Karpas-422 (cell line): ENCODE measurements around the gene SLC20A1. TPM values are rescaled to one million over a fixed set of nuclear protein-coding genes. Genes with fewer than 3 reads are reported as not detected.
A peak's percentile ranks its signal among the peaks of the same experiment; 100 is the strongest.

Source experiments
- DNase-seq: peaks from one replicate; pipeline ENCODE4 v3.0.0-alpha.2; 2015
- H2AFZ ChIP-seq: fragments of 200-600 bp; sonication (generic); 2 replicates; pipeline ENCODE4 v1.6.1; 2014; ENCODE audit warnings: antibody characterized with exemption, low read length, mixed read lengths
- H3K27ac ChIP-seq: fragments of 200-600 bp; sonication (generic); 2 replicates; pipeline ENCODE4 v1.5.1; 2014; ENCODE audit warnings: mild to moderate bottlenecking, low read length, moderate library complexity
- H3K27me3 ChIP-seq: fragments of 200-600 bp; sonication (generic); 2 replicates; pipeline ENCODE4 v1.6.1; 2014; ENCODE audit warnings: low read length, mixed read lengths
- H3K36me3 ChIP-seq: fragments of 200-600 bp; sonication (generic); 2 replicates; pipeline ENCODE4 v1.6.1; 2014; ENCODE audit warnings: low read length, mixed read lengths; ENCODE audit not compliant: insufficient read depth
- H3K4me1 ChIP-seq: fragments of 200-600 bp; sonication (generic); 2 replicates; pipeline ENCODE4 v1.6.1; 2014; ENCODE audit warnings: mild to moderate bottlenecking, low read length, mixed read lengths
- H3K4me2 ChIP-seq: fragments of 200-600 bp; sonication (generic); 2 replicates; pipeline ENCODE4 v1.6.1; 2014; ENCODE audit warnings: low read length, low read depth, mild to moderate bottlenecking; ENCODE audit not compliant: poor library complexity, severe bottlenecking
- H3K4me3 ChIP-seq: fragments of 200-600 bp; sonication (generic); 2 replicates; pipeline ENCODE4 v1.5.1; 2014; ENCODE audit warnings: mild to moderate bottlenecking, antibody characterized with exemption, low read length, mixed read lengths
- H3K79me2 ChIP-seq: fragments of 200-600 bp; sonication (generic); 2 replicates; pipeline ENCODE4 v1.6.1; 2014; ENCODE audit warnings: mild to moderate bottlenecking, low read length, mixed read lengths
- H3K9ac ChIP-seq: fragments of 200-600 bp; sonication (generic); 2 replicates; pipeline ENCODE4 v1.6.0; 2014; ENCODE audit warnings: low read length
- H3K9me2 ChIP-seq: fragments of 200-600 bp; sonication (generic), shearing (Covaris generic); replicated peaks from 2 replicates; pipeline ENCODE4 v1.6.0; 2014; ENCODE audit warnings: mild to moderate bottlenecking, low read length, moderate library complexity; ENCODE audit not compliant: insufficient read depth
- H3K9me3 ChIP-seq: fragments of 300-700, 200-600 bp; sonication (generic); 2 replicates; pipeline ENCODE4 v1.6.1; 2014; ENCODE audit warnings: low read length, mixed read lengths
- H4K20me1 ChIP-seq: fragments of 200-600 bp; sonication (generic); 2 replicates; pipeline ENCODE4 v1.6.1; 2014; ENCODE audit warnings: mild to moderate bottlenecking, antibody characterized with exemption, low read length, low read depth; ENCODE audit not compliant: insufficient read depth
- total RNA-seq: library from RNA; depleted of rRNA; stranded (reverse); fragments of >200 nt; shearing (Covaris generic); gene quantifications from 2 replicates; pipeline ENCODE4 v1.2.3, GENCODE V29; 2014; ENCODE audit warnings: low replicate concordance

Gene SLC20A1
- total RNA-seq, 1 experiment from 2014 or later, result 48.4 TPM

DNA sequence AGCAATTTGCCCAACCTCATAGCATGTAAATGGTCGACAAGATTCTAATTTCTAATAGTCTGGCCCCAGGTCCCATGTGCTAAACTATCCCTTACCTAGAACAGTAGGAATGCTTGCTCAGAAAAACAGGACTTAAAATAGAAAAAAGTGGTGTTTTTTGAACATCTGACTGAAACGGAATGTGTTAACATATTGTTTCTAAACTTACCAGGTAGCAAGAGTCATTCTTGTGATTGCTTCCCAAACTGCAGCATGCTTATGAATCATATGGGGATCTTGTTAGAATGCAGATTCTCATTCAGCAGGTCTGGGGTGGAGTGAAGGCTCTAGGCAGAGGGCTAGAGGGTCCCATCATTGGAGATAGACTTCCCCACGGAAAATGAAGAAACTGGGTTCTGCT is 5.8 kb upstream of the SLC20A1 start:
- H3K9ac ChIP-seq, result no peak overlapping the region
- H3K27ac ChIP-seq, result no peak overlapping the region
- peaks cover 12% of the 10 kb centered on the region for H3K4me1 ChIP-seq
- H3K27me3 ChIP-seq, result no peaks in the 10 kb centered on the region
- H3K4me3 ChIP-seq, result no peak overlapping the region
- H2AFZ ChIP-seq, result no peak overlapping the region
- DNase-seq, result no peak
- no peaks in the 10 kb centered on the region for H3K79me2 ChIP-seq
- H3K9me3 ChIP-seq, result no peaks in the 10 kb centered on the region
- H3K9me2 ChIP-seq, result no peaks in the 10 kb centered on the region
- H3K36me3 ChIP-seq, result no peaks in the 10 kb centered on the region
- no peak overlapping the region for H3K4me2 ChIP-seq
- H4K20me1 ChIP-seq, result no peaks in the 10 kb centered on the region

DNA sequence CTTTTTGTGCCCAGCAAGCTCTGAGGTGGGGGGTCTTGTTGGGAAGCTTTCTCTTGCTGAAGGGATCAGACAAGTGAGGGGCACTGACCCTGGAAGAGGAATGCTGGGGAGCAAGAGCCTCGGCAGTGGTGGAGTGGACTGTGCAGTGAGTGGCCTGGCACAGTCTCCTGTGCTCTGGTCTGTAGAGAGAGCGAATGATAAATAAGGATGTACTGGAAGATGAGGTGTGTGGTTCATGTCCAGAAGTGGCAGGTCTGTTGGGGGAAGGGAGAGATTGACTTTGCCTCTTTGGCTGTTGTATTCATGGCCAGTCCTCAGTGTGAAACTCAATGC is 5.3 kb upstream of the SLC20A1 start:
- no peak overlapping the region for H3K4me2 ChIP-seq

DNA sequence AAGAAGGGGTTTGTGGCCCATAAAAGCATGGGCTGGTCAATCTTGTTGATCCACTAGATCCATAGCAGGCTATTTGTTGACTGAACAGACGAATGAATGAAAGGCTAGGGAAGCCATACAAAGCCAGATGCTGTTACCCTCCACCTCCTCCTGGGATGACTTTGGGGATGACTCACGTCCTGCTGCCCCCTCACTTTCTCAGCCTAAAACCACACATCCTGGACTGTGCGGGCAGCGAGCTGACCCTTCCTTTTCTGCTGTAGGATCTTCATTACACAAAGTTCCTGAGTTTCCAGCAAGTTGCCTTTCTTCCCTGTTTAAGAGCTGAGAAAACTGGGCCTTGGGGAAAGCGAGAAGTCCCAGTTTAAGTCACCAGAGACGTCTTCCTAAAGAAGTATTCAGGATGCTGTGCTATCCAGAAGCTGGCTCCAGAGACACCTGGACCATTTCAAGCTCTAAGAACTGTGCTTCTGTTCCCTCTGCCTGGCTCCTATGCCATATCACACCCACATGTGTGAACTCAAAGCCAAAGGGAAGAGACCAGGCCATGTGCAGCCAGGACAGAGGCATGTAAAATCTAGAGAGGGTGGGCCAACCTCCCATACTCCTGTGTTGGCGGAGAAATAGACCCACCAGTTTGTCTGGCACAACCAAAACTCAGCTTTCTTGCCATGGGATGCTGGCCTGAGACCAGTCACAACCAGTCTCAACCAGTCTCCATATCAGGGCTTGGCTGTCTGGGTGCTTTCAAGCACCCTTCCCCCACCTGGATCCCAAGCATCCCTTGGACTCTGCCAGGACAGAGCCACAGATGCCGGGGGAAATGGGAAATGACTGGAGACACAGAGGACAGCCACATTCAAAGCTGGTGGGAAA is 4.7 kb upstream of the SLC20A1 start:
- H3K9ac ChIP-seq, result no peak overlapping the region
- no peak overlapping the region for H3K27ac ChIP-seq
- H3K27me3 ChIP-seq, result no peaks in the 10 kb centered on the region
- H3K36me3 ChIP-seq, result no peaks in the 10 kb centered on the region
- H4K20me1 ChIP-seq, result no peaks in the 10 kb centered on the region
- H3K9me2 ChIP-seq, result no peaks in the 10 kb centered on the region
- no peak overlapping the region for H3K4me2 ChIP-seq
- DNase-seq, result no peak
- no peak overlapping the region for H2AFZ ChIP-seq
- no peaks in the 10 kb centered on the region for H3K9me3 ChIP-seq
- H3K4me1 ChIP-seq, result peaks cover 14% of the 10 kb centered on the region
- no peak overlapping the region for H3K4me3 ChIP-seq
- H3K79me2 ChIP-seq, result peaks cover 3% of the 10 kb centered on the region

More for the DNA sequence above, 5.3 kb upstream of the SLC20A1 start:
- Histone ChIP-seq H4K20me1 (no peaks in the 10 kb centered on the region), H3K27ac (no peak overlapping the region), H3K27me3 (no peaks in the 10 kb centered on the region), H2AFZ (no peak overlapping the region), H3K9me2 (no peaks in the 10 kb centered on the region), H3K9me3 (no peaks in the 10 kb centered on the region), H3K36me3 (no peaks in the 10 kb centered on the region), H3K79me2 (no peaks in the 10 kb centered on the region), H3K9ac (no peak overlapping the region), H3K4me3 (no peak overlapping the region), H3K4me1 (peaks cover 14% of the 10 kb centered on the region)
- no peak for DNase-seq

GRCh38 chr2:112641701-112642100 is 4.0 kb upstream of the SLC20A1 start:
- H3K4me1 ChIP-seq, result peaks cover 14% of the 10 kb centered on the region
- no peak overlapping the region for H2AFZ ChIP-seq
- H3K27ac ChIP-seq, result no peak overlapping the region
- DNase-seq, result no peak
- no peak overlapping the region for H3K4me2 ChIP-seq
- no peak overlapping the region for H3K4me3 ChIP-seq
- no peaks in the 10 kb centered on the region for H4K20me1 ChIP-seq
- no peak overlapping the region for H3K9ac ChIP-seq
- no peaks in the 10 kb centered on the region for H3K27me3 ChIP-seq
- H3K9me3 ChIP-seq, result no peaks in the 10 kb centered on the region
- H3K36me3 ChIP-seq, result no peaks in the 10 kb centered on the region
- peaks cover 9% of the 10 kb centered on the region for H3K79me2 ChIP-seq
- no peaks in the 10 kb centered on the region for H3K9me2 ChIP-seq

- Histone ChIP-seq H3K4me2 (no peak overlapping the region), H3K27ac (no peak overlapping the region), H3K4me1 (peaks cover 21% of the 10 kb centered on the region), H3K36me3 (peaks cover 5% of the 10 kb centered on the region; the same call in 1 of the 2 replicates), H3K79me2 (peaks cover 18% of the 10 kb centered on the region), H3K9me3 (no peaks in the 10 kb centered on the region), H3K27me3 (no peaks in the 10 kb centered on the region), H3K9ac (no peak overlapping the region), H2AFZ (no peak overlapping the region), H4K20me1 (no peaks in the 10 kb centered on the region), H3K9me2 (no peaks in the 10 kb centered on the region), H3K4me3 (no peak overlapping the region)
- DNase-seq, result no peak
Measured at GRCh38 chr2:112642561-112642960, 3.2 kb upstream of the SLC20A1 start.

GRCh38 chr2:112642966-112643365 is 2.8 kb upstream of the SLC20A1 start:
- Histone ChIP-seq H4K20me1 (no peaks in the 10 kb centered on the region), H3K27me3 (no peaks in the 10 kb centered on the region), H3K9me2 (no peaks in the 10 kb centered on the region), H3K79me2 (peaks cover 22% of the 10 kb centered on the region), H3K4me2 (no peak overlapping the region), H3K27ac (no peak overlapping the region), H3K4me3 (no peak overlapping the region), H2AFZ (no peak overlapping the region), H3K9ac (no peak overlapping the region), H3K9me3 (no peaks in the 10 kb centered on the region), H3K4me1 (peaks cover 25% of the 10 kb centered on the region), H3K36me3 (peaks cover 9% of the 10 kb centered on the region)
- DNase-seq, result no peak

DNA sequence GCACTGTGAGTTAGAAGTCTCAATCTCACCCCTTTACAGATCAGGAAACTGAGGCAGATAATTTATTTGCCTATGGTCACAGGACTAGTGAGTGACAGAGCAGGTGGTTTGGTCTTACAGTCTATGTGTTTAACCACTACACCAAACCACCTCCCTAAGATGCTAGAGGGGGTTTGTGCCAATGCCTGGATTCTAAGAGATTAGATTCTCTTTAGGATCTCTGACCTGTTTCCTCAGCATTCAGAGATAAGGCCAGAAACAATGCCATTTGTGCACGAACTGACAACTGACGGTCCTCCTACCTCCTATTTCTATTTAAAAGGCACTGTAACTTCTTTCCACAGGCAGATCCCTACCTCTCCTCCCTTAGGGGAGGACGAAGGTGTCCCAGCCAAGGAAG is 2.3 kb upstream of the SLC20A1 start:
- H3K27me3 ChIP-seq, result no peaks in the 10 kb centered on the region
- H3K4me2 ChIP-seq, result no peak overlapping the region
- H3K36me3 ChIP-seq, result peaks cover 14% of the 10 kb centered on the region
- DNase-seq, result no peak
- H4K20me1 ChIP-seq, result no peaks in the 10 kb centered on the region
- H3K4me1 ChIP-seq, result peaks cover 31% of the 10 kb centered on the region
- no peaks in the 10 kb centered on the region for H3K9me3 ChIP-seq
- H2AFZ ChIP-seq, result no peak overlapping the region
- H3K9me2 ChIP-seq, result no peaks in the 10 kb centered on the region
- H3K9ac ChIP-seq, result no peak overlapping the region
- no peak overlapping the region for H3K4me3 ChIP-seq
- H3K79me2 ChIP-seq, result peaks cover 27% of the 10 kb centered on the region
- no peak overlapping the region for H3K27ac ChIP-seq

DNA sequence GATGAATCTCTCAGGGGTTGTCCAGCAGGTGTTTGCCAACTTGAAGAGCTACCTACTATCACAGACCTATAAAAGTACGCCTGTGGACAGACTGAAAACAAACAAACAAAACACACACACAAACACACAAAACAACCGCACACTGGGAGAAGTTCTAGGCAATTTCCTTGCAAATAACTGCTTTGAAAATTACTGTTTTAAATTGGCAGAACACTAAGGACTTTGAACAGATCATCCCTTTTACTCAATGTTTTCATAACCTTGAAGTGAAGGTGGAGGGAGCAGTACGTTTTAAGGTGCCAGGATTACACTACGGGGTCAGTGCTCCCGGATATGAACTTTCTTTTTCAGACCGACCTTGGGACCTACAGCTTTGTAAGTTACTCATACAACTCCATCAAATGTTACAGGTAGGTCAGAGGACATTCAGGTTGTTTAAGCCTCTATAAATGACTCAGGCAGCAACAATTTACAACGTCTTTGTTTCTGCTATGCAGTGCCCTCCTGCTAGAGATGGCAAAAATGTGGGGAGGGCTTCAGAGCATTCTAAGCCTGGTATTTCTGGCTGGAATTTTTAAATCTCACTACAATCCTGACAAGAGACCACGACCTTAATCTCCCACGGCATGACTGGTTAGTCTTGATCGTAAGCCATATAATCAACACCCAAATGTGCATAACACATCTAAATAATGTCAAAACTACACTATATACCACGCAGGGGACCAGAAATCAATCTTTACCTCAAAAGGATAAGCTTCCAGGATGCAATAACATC is 1.4 kb upstream of the SLC20A1 start:
- peak overlapping the region; percentile 79 for H3K9ac ChIP-seq
- H4K20me1 ChIP-seq, result no peaks in the 10 kb centered on the region
- H3K9me2 ChIP-seq, result no peaks in the 10 kb centered on the region
- H3K4me2 ChIP-seq, result peak overlapping the region; percentile 83
- no peak for DNase-seq
- H3K9me3 ChIP-seq, result no peaks in the 10 kb centered on the region
- no peaks in the 10 kb centered on the region for H3K27me3 ChIP-seq
- H3K36me3 ChIP-seq, result peaks cover 22% of the 10 kb centered on the region
- H3K79me2 ChIP-seq, result peaks cover 36% of the 10 kb centered on the region
- H3K4me3 ChIP-seq, result peak overlapping the region; percentile 98
- peaks cover 35% of the 10 kb centered on the region for H3K4me1 ChIP-seq
- peak overlapping the region; percentile 88 for H2AFZ ChIP-seq
- H3K27ac ChIP-seq, result no peak overlapping the region
